GM23248 (cell line): Measurements from ENCODE around the gene KCNK15.

Experiments used
- EZH2 ChIP-seq: fragments of 200-600 bp; sonication (generic); IDR thresholded peaks from 2 replicates; pipeline ENCODE4 v1.6.1; 2018; ENCODE audit warnings: antibody characterized with exemption, mild to moderate bottlenecking; ENCODE audit not compliant: insufficient read depth, poor library complexity, severe bottlenecking
- EZH2phosphoT487 ChIP-seq: fragments of 200-600 bp; sonication (generic); IDR thresholded peaks from 2 replicates; pipeline ENCODE4 v1.6.1; 2018; ENCODE audit warnings: antibody characterized with exemption, moderate library complexity, mild to moderate bottlenecking, low read depth; ENCODE audit not compliant: insufficient read depth

DNA sequence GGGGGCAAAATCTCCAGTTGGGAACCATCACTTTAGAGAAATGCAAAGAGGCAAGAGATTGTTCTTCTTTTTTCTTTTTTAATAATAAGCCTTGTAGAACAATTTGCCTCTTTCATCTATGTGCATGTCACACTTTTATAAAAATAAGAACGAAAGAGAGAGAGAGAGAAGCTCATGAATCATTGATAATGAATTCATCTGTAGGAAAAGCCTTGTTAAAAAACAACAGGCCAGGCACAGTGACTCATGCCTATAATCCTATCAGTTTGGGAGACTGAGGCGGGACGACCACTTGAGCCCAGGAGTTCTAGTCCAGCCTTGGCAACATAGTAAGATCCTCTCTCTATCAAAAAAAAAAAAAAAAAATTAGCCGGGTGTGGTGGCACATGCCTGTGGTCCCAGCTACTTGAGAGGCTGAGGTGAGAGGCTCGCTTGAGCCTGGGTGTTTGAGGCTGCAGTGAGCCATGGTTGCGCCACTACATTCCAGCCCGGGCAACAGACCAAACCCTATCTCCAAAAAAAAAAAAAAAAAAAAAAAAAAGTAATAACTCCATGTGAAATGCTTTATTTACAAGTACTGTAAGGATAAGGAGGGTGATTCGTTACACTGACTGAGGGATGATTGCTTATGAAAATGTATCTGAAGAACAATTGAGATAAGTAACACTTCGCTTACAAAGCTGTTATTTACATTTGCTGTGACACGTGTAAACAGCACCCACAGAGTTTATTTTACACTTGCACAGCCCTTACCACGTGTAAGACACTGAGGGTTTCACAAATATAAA is 24.5 kb upstream of the KCNK15 start:
- TF ChIP-seq EZH2 (no peak), EZH2phosphoT487 (no peak)
